RWPE2 (cell line): ENCODE results near the gene KCNK17.
"Not testable (repeated sequence)": the region's sequence is repeated elsewhere in the genome, so short reads cannot be mapped to it uniquely, and the experiment has no call there.

Source experiments
- ATAC-seq: fragments of 200-7000 bp; cut with Tn5 transposase; 3 replicates; pipeline ENCODE4 v1.9.1; 2021; ENCODE audit warnings: low read depth
- DNase-seq: peaks from one replicate; pipeline ENCODE4 v3.0.0-alpha.2; 2020; ENCODE audit warnings: low spot score
- H3K27ac ChIP-seq: fragments of 450-650 bp; 2 replicates; pipeline ENCODE4 v1.5.1; 2017; ENCODE audit warnings: mild to moderate bottlenecking; ENCODE audit not compliant: poor library complexity, severe bottlenecking
- H3K27me3 ChIP-seq: fragments of 250-450 bp; sonication (Bioruptor Pico); 2 replicates; pipeline ENCODE4 v1.5.1; 2021; ENCODE audit warnings: mild to moderate bottlenecking, moderate library complexity; ENCODE audit not compliant: insufficient read depth, poor library complexity, severe bottlenecking
- H3K36me3 ChIP-seq: fragments of 250-450 bp; sonication (Bioruptor Pico); 2 replicates; pipeline ENCODE4 v1.5.1; 2020; ENCODE audit warnings: low read depth, mild to moderate bottlenecking, moderate library complexity
- H3K4me1 ChIP-seq: fragments of 250-450 bp; sonication (Bioruptor Pico); 2 replicates; pipeline ENCODE4 v1.5.1; 2021; ENCODE audit warnings: mild to moderate bottlenecking, moderate library complexity; ENCODE audit not compliant: insufficient read depth, poor library complexity, severe bottlenecking
- H3K4me3 ChIP-seq: fragments of 250-450 bp; sonication (Bioruptor Pico); 2 replicates; pipeline ENCODE4 v1.5.1; 2021; ENCODE audit warnings: mild to moderate bottlenecking, moderate library complexity; ENCODE audit not compliant: severe bottlenecking
- H3K9me3 ChIP-seq: fragments of 250-450 bp; sonication (Bioruptor Pico); 2 replicates; pipeline ENCODE4 v1.5.1; 2021; ENCODE audit warnings: mild to moderate bottlenecking, moderate library complexity; ENCODE audit not compliant: severe bottlenecking
- TF ChIP-seq, protein P1 (sequence below): fragments of 450-650 bp; IDR thresholded peaks from one replicate; pipeline ENCODE4 v1.5.1; 2017; ENCODE audit warnings: mild to moderate bottlenecking, moderate library complexity; ENCODE audit not compliant: poor library complexity, severe bottlenecking

Gene KCNK17

DNA sequence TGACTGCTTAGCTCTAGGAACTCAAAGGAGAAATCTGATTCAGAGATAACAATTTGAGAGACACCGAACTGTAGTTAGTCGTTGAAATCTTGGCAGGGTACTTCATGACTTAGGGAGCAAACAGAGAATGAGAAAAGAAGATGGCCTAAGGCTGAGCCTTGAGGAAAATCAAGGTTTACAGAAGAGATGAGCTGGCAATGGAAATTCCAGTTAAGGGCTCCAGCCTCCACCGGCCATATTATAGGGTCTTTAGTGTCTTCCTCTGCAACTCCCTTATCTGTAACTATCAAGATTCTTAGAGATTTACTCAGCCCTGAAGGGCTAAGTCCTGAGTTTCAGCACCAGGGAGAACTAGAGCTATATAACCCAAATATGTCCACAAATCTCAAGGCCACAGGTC, 26.6 kb downstream of the KCNK17 start:
- Histone ChIP-seq H3K4me1 (no peaks in the 10 kb centered on the region), H3K27me3 (no peaks in the 10 kb centered on the region), H3K4me3 (no peak overlapping the region), H3K9me3 (no peaks in the 10 kb centered on the region), H3K27ac (no peak overlapping the region), H3K36me3 (no peaks in the 10 kb centered on the region)
- no peak for DNase-seq
- no peak for ATAC-seq
- TF ChIP-seq, protein P1, sequence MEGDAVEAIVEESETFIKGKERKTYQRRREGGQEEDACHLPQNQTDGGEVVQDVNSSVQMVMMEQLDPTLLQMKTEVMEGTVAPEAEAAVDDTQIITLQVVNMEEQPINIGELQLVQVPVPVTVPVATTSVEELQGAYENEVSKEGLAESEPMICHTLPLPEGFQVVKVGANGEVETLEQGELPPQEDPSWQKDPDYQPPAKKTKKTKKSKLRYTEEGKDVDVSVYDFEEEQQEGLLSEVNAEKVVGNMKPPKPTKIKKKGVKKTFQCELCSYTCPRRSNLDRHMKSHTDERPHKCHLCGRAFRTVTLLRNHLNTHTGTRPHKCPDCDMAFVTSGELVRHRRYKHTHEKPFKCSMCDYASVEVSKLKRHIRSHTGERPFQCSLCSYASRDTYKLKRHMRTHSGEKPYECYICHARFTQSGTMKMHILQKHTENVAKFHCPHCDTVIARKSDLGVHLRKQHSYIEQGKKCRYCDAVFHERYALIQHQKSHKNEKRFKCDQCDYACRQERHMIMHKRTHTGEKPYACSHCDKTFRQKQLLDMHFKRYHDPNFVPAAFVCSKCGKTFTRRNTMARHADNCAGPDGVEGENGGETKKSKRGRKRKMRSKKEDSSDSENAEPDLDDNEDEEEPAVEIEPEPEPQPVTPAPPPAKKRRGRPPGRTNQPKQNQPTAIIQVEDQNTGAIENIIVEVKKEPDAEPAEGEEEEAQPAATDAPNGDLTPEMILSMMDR = no peak

DNA sequence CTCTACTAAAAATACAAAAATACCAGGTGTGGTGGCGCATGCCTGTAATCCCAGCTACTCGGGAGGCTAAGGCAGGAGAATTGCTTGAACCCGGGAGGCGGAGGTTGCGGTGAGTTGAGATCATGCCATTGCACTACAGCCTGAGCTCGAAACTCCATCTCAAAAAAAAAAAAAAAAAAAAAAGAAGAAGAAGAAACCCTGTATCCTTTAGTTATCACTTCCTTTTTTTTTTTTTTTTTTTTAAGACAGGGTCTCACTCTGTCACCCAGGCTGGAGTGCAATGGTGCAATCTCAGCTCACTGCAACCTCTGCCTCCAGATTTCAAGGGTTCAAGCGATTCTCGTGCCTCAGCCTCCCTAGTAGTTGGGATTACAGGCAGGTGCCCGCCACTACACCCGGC, 27.6 kb downstream of the KCNK17 start:
- H3K4me1 ChIP-seq, H3K9me3 ChIP-seq, H3K4me3 ChIP-seq, DNase-seq, H3K27ac ChIP-seq, ATAC-seq, H3K27me3 ChIP-seq, H3K36me3 ChIP-seq: not testable (repeated sequence)

DNA sequence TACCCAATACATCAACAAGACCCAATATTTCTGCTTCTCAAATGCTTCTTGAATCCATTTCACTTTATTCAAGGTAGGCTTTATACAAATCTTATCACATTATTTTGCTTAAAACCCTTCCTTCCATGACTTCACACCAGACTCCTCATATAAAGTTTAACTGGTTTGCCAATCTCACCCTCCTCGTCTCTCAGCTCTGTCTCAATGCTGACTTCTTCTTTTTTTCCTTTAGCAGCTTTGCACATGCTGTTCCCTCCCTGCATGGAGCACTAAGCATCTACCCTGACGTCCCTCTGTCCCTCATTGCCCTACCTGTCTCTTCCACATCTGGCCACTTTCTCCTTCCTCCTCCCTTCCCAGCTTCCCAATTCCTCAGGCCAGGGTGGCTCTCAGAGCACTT, 31.4 kb downstream of the KCNK17 start:
- ATAC-seq (no peak), DNase-seq (no peak)
- H3K9me3 ChIP-seq = no peaks in the 10 kb centered on the region
- H3K4me3 ChIP-seq = no peak overlapping the region
- TF ChIP-seq, protein P1 = no peak
- H3K36me3 ChIP-seq = no peaks in the 10 kb centered on the region
- H3K27me3 ChIP-seq = no peaks in the 10 kb centered on the region
- peaks cover 9% of the 10 kb centered on the region for H3K4me1 ChIP-seq
- H3K27ac ChIP-seq = no peak overlapping the region

DNA sequence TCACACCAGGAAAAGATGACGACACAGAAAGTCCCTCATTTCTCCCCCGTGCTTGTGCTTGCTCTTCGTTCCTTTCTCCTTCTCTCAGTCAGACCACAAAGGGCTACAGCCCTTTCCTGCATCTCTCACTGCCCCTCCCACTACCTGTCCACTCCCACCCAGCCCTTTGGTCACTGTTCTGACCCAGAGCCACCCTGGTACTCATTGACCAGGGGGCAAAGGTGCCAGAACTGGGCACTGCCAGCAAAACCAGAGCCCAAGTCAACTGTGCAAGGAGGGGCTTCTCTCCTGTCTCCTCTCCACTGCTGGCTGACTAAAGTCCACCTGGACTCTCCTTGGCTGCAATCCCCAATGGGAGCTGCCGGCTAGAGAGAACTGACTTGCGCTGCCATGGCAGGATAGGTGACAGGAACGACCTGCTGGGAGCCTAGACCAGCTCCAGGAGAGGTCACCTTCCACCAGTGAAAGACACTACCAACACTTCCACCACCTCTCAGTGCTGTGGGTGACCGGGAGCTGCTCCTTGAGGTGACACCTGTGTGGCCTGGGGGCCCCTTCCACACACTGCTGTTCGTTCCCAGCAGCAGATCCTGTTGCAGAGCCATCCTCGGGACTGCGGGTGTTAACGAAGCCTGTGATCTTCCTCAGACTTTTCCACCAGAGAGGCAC, 32.8 kb downstream of the KCNK17 start:
- ATAC-seq (no peak), DNase-seq (no peak)
- Histone ChIP-seq H3K4me1 (peaks cover 9% of the 10 kb centered on the region), H3K36me3 (no peaks in the 10 kb centered on the region), H3K27me3 (no peaks in the 10 kb centered on the region), H3K27ac (no peak overlapping the region), H3K4me3 (no peak overlapping the region), H3K9me3 (no peaks in the 10 kb centered on the region)
- TF ChIP-seq, protein P1 = no peak

DNA sequence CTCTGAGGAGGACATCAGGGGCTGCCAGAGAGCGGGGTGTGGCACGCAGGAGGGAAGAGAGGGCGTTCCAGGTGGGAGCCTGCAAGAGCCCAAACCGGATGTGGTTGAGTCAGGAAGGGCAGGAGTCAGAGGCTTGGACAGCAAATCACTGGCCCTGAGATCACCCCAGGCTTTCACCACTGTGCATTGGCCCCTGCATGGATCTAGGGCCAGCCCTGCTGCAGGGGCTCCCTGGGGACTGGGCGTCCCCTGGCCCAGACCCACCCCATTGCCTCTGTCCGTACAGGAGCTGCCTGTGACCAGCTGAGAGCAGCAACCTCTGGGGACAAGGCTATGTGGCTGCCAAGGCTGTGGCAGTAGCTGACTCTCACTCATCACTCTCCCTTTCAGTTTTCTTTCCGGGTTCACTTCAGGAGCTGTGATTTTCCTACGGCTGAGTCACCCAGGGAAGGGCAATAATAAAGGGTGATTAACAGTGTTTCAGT, 33.9 kb downstream of the KCNK17 start:
- Histone ChIP-seq H3K36me3 (no peaks in the 10 kb centered on the region), H3K4me1 (peaks cover 9% of the 10 kb centered on the region), H3K27me3 (no peaks in the 10 kb centered on the region), H3K9me3 (no peaks in the 10 kb centered on the region), H3K4me3 (no peak overlapping the region), H3K27ac (peak overlapping the region; percentile 57)
- peak; percentile 91 for ATAC-seq
- TF ChIP-seq, protein P1 = no peak
- no peak for DNase-seq
